ENCODE data around the gene CREG2.
"Not testable (repeated sequence)": the region's sequence is repeated elsewhere in the genome, so short reads cannot be mapped to it uniquely, and the experiment has no call there.

Gene CREG2

GRCh38 chr2:101371636-101372035 lies 15.7 kb downstream of the CREG2 start:
- DNase-seq, result no peak

DNA sequence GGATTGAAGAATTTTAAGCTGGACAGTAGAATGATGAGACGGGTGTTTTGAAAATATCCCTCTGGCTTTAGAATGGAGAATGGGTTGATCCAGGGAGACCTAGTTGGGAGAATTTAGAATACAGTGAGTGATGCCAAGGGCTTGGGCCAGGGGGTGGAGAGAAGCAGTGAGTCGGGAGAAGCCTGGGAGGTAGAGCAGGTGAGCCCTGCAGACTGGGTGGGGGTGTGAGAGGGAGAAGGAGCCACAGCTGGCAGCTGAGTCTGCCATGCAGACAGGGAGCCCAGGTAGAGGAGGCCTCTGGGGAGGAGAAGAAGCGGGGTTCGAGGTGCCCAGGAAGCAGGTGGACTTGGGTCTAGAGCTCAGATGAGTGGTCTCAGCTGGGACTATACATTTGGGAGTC lies 18.2 kb downstream of the CREG2 start:
- DNase-seq, result no peak

GRCh38 chr2:101368376-101368775 lies 18.9 kb downstream of the CREG2 start:
- DNase-seq, result no peak

GRCh38 chr2:101367508-101367907 lies 19.8 kb downstream of the CREG2 start:
- no peak for DNase-seq

DNA sequence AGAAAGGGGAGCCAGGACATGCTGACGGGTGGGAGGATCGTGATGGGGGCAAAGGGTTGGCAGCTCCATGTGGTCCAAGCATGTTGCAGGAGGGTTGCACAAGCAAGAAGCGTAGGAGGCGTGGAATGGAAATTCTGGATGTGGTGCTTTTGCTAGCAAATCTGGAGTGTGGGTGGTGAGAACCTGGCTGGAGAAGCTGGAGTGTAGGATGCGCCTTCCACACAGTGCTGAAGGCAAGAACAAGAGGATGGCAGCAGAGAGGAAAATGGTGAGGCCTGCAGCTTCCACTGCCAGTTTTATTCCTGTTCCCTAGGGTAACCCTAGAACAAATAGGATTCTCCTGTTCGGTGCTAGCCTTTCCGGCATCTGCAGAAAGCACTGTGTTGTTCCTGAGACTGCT lies 22.4 kb downstream of the CREG2 start:
- no peak for DNase-seq

DNA sequence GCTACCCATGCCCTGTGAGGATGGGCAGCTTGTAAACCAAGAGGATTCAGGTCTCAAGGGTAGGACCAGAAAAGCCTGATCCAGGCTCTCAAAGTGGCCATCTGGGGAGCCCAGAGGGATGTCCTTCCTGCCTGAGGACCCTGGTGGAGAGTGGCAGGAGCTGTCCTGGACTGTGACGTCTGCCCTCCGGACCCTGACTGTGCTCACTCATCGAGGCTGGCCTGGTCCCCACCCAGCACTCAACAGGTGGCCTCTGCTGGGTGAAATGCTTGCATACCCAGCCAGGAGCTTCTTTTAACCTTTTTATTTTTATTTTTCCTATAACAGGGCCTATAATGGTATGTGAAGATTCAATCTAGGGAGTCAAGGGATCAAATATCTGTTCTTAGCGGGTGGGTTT lies 24.5 kb downstream of the CREG2 start:
- no peak for DNase-seq

DNA sequence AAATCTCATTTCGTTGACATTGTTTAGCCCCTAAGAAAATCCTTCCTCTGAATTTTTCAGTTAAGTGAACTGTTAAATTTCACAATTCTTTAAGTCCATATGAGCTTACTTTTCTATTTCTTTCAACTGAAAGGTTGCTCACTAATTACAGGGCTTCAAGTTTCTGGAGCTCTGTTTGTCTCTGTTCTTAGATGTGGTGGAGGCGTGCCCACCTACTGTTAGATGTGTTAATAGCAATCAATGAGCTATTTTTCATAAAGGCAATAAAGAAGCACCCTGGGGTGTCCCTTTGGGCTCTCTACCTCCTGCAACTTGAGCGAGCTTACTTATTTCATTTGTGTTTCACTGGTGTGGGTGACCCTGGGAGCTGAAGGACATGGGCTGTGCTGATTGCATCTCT lies 25.0 kb downstream of the CREG2 start:
- no peak for DNase-seq

- no peak for DNase-seq
These were observed 25.8 kb downstream of the CREG2 start for GRCh38 chr2:101361522-101361921.

DNA sequence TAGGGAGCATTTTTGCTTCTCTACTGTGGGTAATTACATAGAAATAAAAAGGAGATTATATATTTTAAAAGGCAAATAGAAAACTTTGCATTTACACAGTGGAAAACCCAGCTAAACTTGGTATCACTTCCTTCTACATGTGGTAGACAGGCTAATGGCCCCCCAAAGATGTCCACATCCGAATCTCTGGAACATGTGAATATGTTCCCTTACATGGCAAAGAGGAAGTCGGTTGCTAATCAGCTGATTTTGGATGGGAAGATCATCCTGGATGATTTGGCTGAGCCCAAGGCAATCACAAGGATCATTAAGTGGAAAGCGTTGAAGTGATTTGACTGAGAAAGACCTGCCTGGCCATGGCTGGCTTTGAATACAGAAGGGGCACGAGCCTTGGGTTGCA lies 26.2 kb downstream of the CREG2 start:
- DNase-seq, result no peak

GRCh38 chr2:101360232-101360631 lies 27.1 kb downstream of the CREG2 start:
- DNase-seq, result no peak

- DNase-seq, result no peak
These were observed 27.8 kb downstream of the CREG2 start for GRCh38 chr2:101359410-101359954.

GRCh38 chr2:101357376-101357775 lies 29.9 kb downstream of the CREG2 start:
- DNase-seq, result no peak

GRCh38 chr2:101356521-101356920 lies 30.8 kb downstream of the CREG2 start:
- no peak for DNase-seq

DNA sequence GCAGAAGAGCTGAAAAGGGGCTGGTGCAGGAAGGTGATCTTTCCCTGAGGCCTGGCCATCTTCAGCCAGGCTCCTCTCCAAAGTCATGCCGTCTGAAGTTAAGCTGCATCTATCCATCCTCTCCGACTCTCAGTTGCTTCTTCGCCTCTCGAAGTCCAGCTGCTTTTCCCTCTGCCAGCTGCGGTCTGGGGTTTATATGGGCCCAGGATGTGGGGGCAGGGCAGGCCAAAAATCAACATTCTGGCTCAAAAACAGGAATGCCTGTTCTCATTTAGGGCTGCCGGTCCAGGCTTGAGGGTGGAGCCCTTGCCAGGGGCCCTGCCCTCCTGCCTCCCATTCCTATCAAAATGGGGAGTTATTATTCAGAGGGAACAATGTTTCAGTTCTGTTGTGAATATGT lies 31.2 kb downstream of the CREG2 start:
- DNase-seq, result no peak

DNA sequence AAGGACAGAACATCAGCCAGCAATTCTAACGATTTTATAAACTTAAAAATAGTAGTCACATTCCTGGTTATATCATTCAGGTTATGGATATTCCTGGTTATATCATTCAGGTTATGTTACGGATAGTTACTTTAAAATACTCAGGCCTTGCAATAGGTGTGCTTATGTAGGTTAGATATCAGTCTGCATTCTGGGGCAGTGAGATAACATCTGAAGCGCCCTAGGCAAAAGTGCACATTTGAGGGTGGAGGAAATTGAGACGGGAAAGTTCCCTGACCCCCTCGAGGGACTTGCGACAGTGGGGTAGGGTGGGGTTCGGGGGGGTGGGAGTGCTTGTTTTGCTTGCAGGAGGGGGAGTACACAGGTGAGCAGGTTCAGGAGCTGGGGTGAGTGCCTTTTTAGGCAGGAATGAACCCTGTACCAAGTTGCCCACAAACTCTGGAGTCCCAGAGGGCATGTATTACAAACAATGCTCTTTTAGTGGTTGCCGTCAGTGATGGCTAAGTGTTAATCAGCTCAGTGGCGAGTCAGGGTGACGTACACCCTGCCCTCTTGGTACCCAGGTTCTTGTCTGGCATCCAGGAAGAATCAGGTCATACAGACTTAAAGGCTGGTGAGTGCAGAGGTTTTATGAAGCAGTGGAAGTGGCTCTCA lies 31.8 kb downstream of the CREG2 start:
- DNase-seq, result no peak

DNA sequence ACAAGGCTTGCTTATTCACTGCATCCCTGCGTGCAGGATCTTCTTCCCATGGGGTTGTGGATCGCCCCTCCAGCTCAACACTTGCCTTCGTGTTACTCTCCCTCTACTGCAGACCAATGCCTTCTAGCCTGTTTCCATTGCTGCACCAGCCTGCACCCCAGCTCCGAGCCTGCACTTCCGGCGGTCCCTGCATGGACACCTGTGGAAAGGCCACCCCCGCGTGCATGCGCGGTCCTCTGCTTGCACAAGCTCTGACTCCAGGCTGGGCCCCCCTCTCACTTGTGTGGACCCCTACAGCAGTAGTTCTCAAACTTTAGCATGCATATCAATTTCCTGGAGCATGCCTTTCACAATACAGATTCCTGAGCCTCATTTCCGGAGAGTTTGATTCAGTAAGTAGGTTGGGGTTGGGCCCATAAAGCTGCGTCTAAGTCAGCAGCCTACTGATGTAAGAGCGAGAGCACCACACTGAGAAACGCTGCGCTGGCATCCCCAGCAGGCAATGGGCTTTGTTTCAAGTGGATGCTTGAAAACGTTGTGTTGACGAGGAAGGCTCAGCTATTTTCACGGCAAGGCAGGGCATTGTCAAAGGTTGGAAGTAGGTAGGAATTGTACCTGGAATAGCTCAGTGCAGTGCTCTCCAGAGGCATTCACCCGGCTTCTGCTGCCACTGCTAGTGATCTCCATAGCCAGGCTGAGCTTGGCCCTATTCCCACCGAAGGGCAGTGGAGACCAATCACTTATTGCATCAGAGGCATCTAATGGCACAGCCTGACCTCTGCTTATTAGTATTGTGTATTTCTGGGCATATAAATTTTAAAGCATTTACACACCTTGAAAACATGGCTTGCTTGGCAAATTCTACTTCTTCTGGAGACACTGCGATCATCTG lies 32.6 kb downstream of the CREG2 start:
- DNase-seq, result no peak

DNA sequence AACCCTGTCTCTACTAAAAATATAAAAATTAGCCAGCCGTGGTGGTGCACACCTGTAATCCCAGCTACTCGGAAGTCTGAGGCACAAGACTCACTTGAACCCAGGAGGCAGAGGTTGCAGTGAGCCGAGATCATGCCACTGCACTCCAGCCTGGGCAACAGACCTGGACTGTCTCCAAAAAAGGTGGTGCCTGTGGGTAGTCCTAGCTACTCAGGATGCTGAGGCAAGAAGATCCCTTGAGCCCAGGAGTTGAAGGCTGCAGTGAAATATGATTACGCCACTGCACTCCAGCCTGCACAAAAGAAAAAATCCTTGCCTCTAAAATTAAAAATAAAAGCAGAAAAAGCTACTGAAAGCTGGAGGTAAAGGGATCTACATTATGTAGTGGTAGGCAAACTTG lies 34.7 kb downstream of the CREG2 start:
- not testable (repeated sequence) for DNase-seq

DNA sequence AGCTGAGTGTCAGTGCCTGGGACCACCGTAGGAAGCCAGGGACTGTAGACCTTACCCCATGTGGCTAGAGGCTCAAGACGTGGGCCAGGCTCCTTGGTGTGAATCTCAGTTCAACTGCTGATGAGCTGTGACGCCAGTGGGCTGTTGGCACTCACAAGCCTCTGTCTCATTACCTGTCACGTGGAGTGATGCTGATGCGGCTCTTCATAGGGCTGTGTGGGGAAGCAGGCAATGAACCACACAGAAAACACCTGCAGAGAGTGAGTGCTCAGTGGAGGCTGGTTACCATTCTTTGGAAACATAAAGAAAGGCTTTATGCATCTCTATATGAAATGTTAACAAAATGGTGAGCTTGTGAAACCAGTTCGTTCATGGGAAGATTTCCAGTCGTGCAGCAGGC lies 36.1 kb downstream of the CREG2 start:
- DNase-seq, result no peak

DNA sequence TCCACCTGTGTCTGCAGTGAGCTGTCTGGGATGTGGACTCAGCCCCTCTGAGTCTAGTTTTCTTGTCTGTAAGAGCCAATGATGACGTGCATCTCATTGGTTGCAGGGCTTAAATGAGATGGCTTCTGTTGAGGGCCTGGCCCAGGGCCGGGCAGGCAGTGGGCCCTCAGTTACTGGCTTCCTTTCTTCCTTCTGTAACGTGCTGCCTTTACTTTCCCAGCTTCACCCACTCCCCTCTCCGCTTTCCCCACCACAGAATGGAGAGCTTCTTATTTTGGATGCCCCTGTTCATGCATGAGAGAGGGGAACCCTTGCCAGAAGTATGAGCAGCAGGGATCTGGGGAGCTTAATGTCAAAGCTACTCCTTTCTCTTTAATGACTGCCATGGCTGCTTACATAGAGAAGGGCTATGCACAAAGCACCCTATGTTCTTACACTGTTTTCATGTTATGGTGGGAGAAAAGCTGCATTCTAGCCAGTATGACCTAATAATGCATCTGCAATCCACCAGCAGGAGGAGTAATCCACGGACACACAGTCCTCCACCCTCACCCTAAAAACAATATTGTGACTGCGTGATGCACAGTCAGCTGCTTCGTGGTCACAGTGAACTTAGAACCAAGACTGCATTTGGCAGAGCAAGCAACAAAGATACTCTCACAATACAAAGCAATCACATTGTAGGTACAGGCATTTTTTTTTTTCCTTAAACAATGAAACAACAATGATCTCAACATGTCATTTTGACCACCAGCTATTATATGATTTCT lies 37.2 kb downstream of the CREG2 start:
- DNase-seq, result no peak

DNA sequence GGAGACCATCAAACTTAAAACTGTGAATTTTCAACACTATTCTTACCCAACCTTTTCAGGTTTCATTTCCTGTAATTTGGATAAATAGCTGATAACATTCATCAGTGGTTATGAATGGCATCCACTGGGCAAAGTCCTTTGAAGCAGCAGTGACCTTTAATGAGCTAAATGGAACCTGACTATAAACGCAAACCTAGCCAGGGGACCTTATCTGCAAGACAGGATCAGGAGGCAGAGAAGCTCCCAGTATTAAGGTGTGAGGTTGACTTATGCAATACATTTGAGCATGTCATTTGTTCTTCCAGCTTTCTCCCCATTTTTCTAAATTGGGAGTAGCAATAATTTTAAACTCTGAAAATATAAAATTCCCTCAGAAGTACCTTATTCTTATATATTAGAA lies 38.4 kb downstream of the CREG2 start:
- no peak for DNase-seq

- DNase-seq, result no peak
These were observed 40.4 kb downstream of the CREG2 start for GRCh38 chr2:101346909-101347308.

DNA sequence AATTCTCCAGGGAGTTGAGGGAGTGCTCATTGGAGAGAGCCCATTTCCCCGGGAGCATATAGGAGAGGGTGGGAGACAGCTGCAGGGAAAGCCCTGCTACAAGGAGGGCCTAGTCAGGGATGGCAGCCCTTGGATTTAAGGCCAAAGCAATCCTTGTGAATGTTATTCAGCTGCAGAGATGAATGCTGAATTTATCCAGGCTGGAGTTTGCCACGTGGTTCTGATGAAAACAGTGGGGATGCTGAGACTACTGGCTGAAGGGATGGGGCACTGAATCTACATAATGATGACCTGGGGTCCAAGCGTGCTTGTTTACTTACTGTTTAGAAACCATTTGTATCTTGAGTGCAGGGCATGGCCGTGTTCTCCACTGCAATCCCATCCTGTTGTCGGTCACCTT lies 43.2 kb downstream of the CREG2 start:
- DNase-seq, result no peak

GRCh38 chr2:101342625-101343008 lies 44.7 kb downstream of the CREG2 start:
- no peak for DNase-seq

All from stimulated activated CD4-positive, alpha-beta T cell treated with anti-CD3 and anti-CD28 coated beads, Interleukin-2, amount 100 ng/mL, for 24 hours (primary cell).